ENCODE measurements around the gene RFT1. TPM values are rescaled to one million over a fixed set of nuclear protein-coding genes. Genes with fewer than 3 reads are reported as not detected.

The RFT1 gene
- total RNA-seq, 1 donor from 2014 or later: 19.2 TPM

GRCh38 chr3:53085476-53085875 lies 44.8 kb downstream of the RFT1 start:
- H4K20me1 ChIP-seq (ENCODE audit: insufficient read depth, low read length): no peaks in the 10 kb centered on the region
- no peaks in the 10 kb centered on the region for H3K9me3 ChIP-seq (ENCODE audit: insufficient read depth, low read depth, low read length)
- Mint-ChIP-seq H3K36me3 (ENCODE audit: low read depth, unreplicated experiment) (peaks cover 3% of the 10 kb centered on the region), H3K27ac (ENCODE audit: unreplicated experiment) (no peak overlapping the region), H3K9me3 (ENCODE audit: unreplicated experiment) (no peaks in the 10 kb centered on the region), H3K4me3 (ENCODE audit: unreplicated experiment) (no peak overlapping the region), H3K27me3 (ENCODE audit: low read depth, unreplicated experiment) (no peaks in the 10 kb centered on the region), H3K4me1 (ENCODE audit: low read depth, unreplicated experiment) (no peaks in the 10 kb centered on the region)
- no peak overlapping the region for H2AFZ ChIP-seq (ENCODE audit: low read depth, low read length)
- H3K27me3 ChIP-seq (ENCODE audit: insufficient read depth, low read length): no peaks in the 10 kb centered on the region
- H3K4me1 ChIP-seq (ENCODE audit: insufficient read depth, low read length): peaks cover 10% of the 10 kb centered on the region
- H3K79me2 ChIP-seq (ENCODE audit: insufficient read depth, low read length): no peaks in the 10 kb centered on the region
- no peak overlapping the region for H3K27ac ChIP-seq (ENCODE audit: low read depth, low read length)
- H3K9ac ChIP-seq (ENCODE audit: low read length): no peak overlapping the region
- H3K4me2 ChIP-seq (ENCODE audit: low read length): no peak overlapping the region
- TF ChIP-seq EZH2 (IDR thresholded peaks at IDR 0.05; ENCODE audit: insufficient read depth, low read length): no peak
- no peak for FAIRE-seq
- H3K4me3 ChIP-seq (ENCODE audit: insufficient read depth, low read depth, low read length): no peak overlapping the region
- no peak for DNase-seq (ENCODE audit: low read depth)
- no peaks in the 10 kb centered on the region for H3K36me3 ChIP-seq (ENCODE audit: insufficient read depth, low read length)

GRCh38 chr3:53084310-53085001 lies 45.8 kb downstream of the RFT1 start:
- H2AFZ ChIP-seq (ENCODE audit: low read depth, low read length): no peak overlapping the region
- H3K9me3 Mint-ChIP-seq (ENCODE audit: unreplicated experiment): no peaks in the 10 kb centered on the region
- peaks cover 3% of the 10 kb centered on the region for H3K36me3 Mint-ChIP-seq (ENCODE audit: low read depth, unreplicated experiment)
- no peak overlapping the region for H3K27ac Mint-ChIP-seq (ENCODE audit: unreplicated experiment)
- H3K79me2 ChIP-seq (ENCODE audit: insufficient read depth, low read length): no peaks in the 10 kb centered on the region
- no peaks in the 10 kb centered on the region for H3K27me3 ChIP-seq (ENCODE audit: insufficient read depth, low read length)
- DNase-seq (ENCODE audit: low read depth): peak; percentile 42
- peaks cover 10% of the 10 kb centered on the region for H3K4me1 ChIP-seq (ENCODE audit: insufficient read depth, low read length)
- no peaks in the 10 kb centered on the region for H4K20me1 ChIP-seq (ENCODE audit: insufficient read depth, low read length)
- no peak for TF ChIP-seq EZH2 (IDR thresholded peaks at IDR 0.05; ENCODE audit: insufficient read depth, low read length)
- TF ChIP-seq CTCF (IDR thresholded peaks at IDR 0.05; ENCODE audit: insufficient read depth, low read depth, low read length): no peak
- peak overlapping the region; percentile 55 for H3K4me2 ChIP-seq (ENCODE audit: low read length)
- H3K4me3 ChIP-seq (ENCODE audit: insufficient read depth, low read depth, low read length): no peak overlapping the region
- no peaks in the 10 kb centered on the region for H3K9me3 ChIP-seq (ENCODE audit: insufficient read depth, low read depth, low read length)
- no peaks in the 10 kb centered on the region for H3K36me3 ChIP-seq (ENCODE audit: insufficient read depth, low read length)
- no peak overlapping the region for H3K4me3 Mint-ChIP-seq (ENCODE audit: unreplicated experiment)
- H3K4me1 Mint-ChIP-seq (ENCODE audit: low read depth, unreplicated experiment): no peaks in the 10 kb centered on the region
- no peaks in the 10 kb centered on the region for H3K27me3 Mint-ChIP-seq (ENCODE audit: low read depth, unreplicated experiment)
- no peak overlapping the region for H3K27ac ChIP-seq (ENCODE audit: low read depth, low read length)
- peak overlapping the region; percentile 19 for H3K9ac ChIP-seq (ENCODE audit: low read length)
- FAIRE-seq: no peak

- Mint-ChIP-seq H3K4me1 (ENCODE audit: low read depth, unreplicated experiment) (no peaks in the 10 kb centered on the region), H3K4me3 (ENCODE audit: unreplicated experiment) (no peak overlapping the region), H3K36me3 (ENCODE audit: low read depth, unreplicated experiment) (peaks cover 3% of the 10 kb centered on the region), H3K27me3 (ENCODE audit: low read depth, unreplicated experiment) (no peaks in the 10 kb centered on the region), H3K27ac (ENCODE audit: unreplicated experiment) (no peak overlapping the region), H3K9me3 (ENCODE audit: unreplicated experiment) (no peaks in the 10 kb centered on the region)
- Histone ChIP-seq H3K36me3 (ENCODE audit: insufficient read depth, low read length) (no peaks in the 10 kb centered on the region), H4K20me1 (ENCODE audit: insufficient read depth, low read length) (no peaks in the 10 kb centered on the region), H3K27ac (ENCODE audit: low read depth, low read length) (no peak overlapping the region), H3K9ac (ENCODE audit: low read length) (peak overlapping the region; percentile 19), H3K4me3 (ENCODE audit: insufficient read depth, low read depth, low read length) (no peak overlapping the region), H3K4me1 (ENCODE audit: insufficient read depth, low read length) (peaks cover 10% of the 10 kb centered on the region), H3K27me3 (ENCODE audit: insufficient read depth, low read length) (no peaks in the 10 kb centered on the region), H3K79me2 (ENCODE audit: insufficient read depth, low read length) (no peaks in the 10 kb centered on the region), H3K4me2 (ENCODE audit: low read length) (peak overlapping the region; percentile 55), H3K9me3 (ENCODE audit: insufficient read depth, low read depth, low read length) (no peaks in the 10 kb centered on the region), H2AFZ (ENCODE audit: low read depth, low read length) (no peak overlapping the region)
- FAIRE-seq (no peak), DNase-seq (ENCODE audit: low read depth) (no peak)
- no peak for TF ChIP-seq EZH2 (IDR thresholded peaks at IDR 0.05; ENCODE audit: insufficient read depth, low read length)
- no peak for TF ChIP-seq CTCF (IDR thresholded peaks at IDR 0.05; ENCODE audit: insufficient read depth, low read depth, low read length)
Measured at GRCh38 chr3:53083949-53084309, 46.3 kb downstream of the RFT1 start.
